GM12892 (cell line): ENCODE measurements around the gene CBX2.

Source experiments
- POLR2A ChIP-seq: IDR thresholded peaks from 2 replicates; pipeline ENCODE4 v1.6.1; 2011; ENCODE audit warnings: low read depth, low read length, control low read depth
- POLR2AphosphoS5 ChIP-seq: IDR thresholded peaks from 2 replicates; pipeline ENCODE4 v1.6.1; 2011; ENCODE audit warnings: low read depth, low read length, control low read depth

GRCh38 chr17:79832218-79833109 lies 54.5 kb downstream of the CBX2 start:
- 0 out of 2 replicates have a peak, but pooled peaks have one; percentile 13 for TF ChIP-seq POLR2AphosphoS5
- TF ChIP-seq POLR2A = peak; percentile 31; the same call in 1 of the 2 replicates
